Inferior parietal cortex (tissue), 1 donor: Measurements from ENCODE around the gene MBNL1.
A peak's percentile ranks its signal among the peaks of the same experiment; 100 is the strongest.

ENCODE experiments used
- DNase-seq: peaks from one replicate; pipeline ENCODE4 v3.0.0-alpha.2; 2016; ENCODE audit errors: extremely low spot score

The MBNL1 gene

DNA sequence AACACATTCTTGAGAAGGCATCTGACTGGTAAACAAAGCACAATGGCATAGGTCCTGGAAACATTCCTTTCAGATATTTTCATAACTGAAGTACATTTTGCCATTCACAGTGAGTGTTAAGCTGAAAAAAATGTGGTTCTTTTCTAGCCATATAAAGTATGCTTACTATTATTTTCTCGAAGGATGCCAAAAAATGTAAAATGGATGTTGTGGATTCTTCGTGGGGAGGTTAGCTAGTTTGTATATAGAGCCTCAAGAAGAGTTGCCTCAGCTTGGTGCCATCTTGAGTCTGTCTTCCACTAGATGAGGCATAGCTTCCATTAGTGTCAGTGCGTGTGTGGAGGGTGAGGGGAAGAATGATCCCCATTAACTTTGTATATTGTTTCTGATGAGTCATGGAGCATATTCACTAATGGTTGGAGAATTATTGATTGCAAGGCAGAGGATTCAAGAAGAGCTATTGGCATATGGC lies 4.1 kb downstream of the MBNL1 start:
- no peak for DNase-seq

GRCh38 chr3:152276681-152277080 lies 8.0 kb downstream of the MBNL1 start:
- DNase-seq = peak; percentile 21

GRCh38 chr3:152277198-152277597 lies 8.5 kb downstream of the MBNL1 start:
- no peak for DNase-seq

DNA sequence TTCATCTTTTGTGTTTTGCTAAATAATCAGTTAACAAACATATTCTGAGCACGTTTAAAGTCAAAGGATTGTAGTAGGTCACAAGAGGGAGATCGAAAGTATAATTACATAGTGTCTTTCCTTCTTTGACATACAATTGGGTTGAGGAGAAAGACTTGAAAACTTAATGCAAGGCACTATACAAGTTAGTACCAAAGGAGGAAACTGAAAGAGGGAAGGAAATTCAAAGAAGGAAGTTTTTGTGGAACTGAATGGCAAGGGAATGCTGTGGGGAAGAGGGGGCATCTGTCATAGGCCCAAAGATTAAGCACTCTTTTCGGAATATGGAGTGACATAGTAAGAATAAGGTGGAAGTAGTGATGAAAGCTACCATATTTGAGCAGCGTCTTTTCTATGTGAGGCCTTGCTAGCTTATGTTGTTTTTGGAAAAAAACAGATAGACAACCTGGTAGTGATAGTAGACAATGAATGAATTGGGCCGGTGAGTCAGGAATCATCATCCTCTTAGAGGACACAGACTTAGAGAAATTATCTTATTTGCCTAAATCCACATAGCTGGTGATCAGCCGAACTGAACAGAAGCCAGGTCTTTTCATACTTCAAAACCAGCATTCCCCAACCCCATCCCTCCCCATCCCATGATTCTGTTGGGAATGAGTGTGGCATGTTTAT lies 10.2 kb downstream of the MBNL1 start:
- DNase-seq = no peak

DNA sequence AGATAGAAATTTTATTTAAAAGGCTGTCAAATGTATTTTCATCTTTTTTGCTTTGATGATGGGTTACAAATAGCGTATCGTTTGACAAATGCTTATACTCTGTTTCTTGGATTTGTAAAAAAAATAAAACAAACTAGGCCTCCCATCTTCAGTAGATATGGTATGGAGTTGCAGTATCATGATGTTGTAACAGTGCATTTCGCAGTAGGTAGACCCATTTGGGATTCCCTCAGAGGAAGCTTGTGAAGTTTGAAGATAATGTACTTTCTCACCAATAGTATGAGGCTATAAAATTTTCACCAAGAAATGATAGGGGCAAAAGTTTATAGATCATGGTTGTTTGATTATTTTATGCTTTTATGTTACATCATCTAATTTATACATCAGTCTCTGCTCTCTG lies 10.8 kb downstream of the MBNL1 start:
- no peak for DNase-seq

DNA sequence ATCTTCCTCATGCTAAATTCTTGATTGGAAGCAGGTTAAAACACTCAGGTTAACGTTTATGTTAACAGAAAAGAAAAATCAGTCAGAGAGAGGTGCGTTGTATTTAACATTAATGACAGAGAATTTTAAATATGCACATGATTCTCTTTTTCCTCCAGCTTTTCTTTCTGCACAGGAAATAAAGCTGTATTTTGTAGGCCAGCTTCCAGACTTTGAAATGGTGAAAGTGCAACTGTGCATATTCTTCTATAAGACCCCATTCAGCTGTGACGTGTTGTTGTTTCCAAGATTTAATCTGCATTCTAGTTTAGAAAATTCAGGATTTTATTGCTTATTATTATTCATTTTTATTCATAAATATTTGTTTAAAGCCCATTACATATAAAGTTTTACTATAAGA lies 11.8 kb downstream of the MBNL1 start:
- no peak for DNase-seq

- DNase-seq = no peak
Observed at GRCh38 chr3:152281133-152281713, 12.5 kb downstream of the MBNL1 start.

- DNase-seq = no peak
Observed at GRCh38 chr3:152282813-152283212, 14.1 kb downstream of the MBNL1 start.

GRCh38 chr3:152283492-152284381 lies 15.0 kb downstream of the MBNL1 start:
- no peak for DNase-seq

DNA sequence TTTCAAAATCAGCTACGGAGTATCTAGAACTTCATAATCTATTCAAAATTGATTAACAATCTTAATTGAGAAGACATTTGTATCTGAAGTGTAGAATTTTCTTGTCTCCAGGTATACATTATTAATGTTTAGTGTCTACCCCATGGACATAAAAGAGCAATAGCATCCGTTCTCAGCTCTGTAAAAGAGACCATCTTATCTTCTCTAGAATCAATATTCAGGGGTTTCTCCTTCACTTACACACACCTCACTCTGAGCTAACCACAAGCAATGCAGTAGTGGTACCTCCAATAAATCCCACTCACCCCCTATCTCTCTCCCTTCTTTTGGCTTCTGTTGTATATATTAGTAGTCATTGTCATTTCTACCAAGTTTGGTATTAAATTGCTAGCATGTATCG lies 16.2 kb downstream of the MBNL1 start:
- no peak for DNase-seq

DNA sequence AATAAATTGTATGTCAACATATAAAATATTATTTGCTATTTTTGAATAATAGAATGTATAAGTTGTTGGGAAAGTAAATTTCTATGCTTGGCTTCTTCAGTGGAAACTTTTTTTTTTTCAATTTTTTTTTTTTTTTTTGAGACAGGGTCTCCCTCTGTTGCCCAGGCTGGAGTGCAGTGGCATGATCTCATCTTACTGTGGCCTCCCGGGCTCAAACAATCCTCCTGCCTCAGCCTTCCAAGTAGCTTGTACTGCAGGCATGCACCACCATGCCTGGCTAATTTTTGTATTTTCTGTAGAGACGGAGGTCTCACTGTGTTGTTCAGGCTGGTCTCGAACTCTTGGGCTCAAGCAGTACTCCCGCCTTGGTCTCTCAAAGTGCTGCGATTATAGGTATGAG lies 16.8 kb downstream of the MBNL1 start:
- DNase-seq = no peak

GRCh38 chr3:152287898-152288576 lies 19.3 kb downstream of the MBNL1 start:
- no peak for DNase-seq

DNA sequence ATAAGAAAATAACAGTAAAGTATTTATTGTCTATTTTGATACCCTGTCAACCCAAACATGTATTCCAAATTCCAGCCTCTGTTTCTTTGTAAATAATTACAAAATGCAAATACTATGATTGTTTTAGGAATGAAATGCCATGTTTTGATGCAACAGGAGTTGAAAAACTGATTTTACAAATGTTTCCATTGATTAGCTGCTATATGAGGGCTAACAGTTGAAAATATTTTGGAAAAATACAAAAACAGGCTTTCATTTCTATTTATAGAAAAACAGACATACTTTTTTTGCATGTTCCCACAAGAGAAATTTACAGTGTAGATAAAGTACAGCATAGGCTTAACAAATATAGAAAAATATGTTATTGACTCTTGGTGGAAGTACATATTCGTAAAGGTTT lies 20.0 kb downstream of the MBNL1 start:
- no peak for DNase-seq

- no peak for DNase-seq
Observed at GRCh38 chr3:152289708-152290107, 21.0 kb downstream of the MBNL1 start.

DNA sequence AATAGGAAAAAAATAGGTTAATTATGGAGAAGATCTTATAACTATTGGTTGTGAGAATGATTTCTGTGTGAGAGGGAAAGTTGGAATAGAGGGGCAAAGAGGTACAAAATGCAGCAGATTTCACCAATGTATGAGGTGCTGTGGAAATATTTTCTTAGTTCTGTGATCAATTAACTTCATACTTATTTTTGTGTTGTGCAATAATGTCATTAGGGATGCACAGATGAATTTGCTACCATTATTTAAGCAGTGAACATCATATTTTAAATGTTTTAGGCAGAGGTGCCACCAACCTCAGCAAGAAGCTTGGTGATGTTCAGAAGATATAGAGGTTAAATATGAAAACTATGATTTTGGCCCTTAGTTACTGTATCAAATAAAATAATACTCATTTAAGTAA lies 21.6 kb downstream of the MBNL1 start:
- no peak for DNase-seq

- DNase-seq = no peak
Observed at GRCh38 chr3:152291238-152291637, 22.5 kb downstream of the MBNL1 start.

DNA sequence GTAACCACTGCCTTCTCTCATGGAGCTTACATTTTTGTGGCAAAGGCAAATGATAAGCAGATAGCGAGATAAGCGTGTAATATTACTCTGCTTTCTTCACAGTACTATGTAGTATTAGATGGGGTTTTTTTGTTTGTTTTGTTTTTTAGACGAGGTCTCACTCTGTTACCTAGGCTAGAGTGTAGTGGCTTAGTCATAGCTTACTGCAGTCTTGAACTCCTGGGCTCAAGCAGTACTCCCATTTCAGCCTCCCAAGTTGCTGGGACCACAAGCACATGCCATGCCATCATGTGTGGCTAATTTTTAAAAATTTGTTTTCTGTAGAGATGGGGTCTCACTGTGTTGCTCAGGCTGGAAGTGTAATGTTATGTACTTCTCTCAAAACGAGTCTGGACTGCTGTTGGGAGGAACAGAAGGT lies 22.9 kb downstream of the MBNL1 start:
- no peak for DNase-seq

- no peak for DNase-seq
Observed at GRCh38 chr3:152292366-152292765, 23.6 kb downstream of the MBNL1 start.

DNA sequence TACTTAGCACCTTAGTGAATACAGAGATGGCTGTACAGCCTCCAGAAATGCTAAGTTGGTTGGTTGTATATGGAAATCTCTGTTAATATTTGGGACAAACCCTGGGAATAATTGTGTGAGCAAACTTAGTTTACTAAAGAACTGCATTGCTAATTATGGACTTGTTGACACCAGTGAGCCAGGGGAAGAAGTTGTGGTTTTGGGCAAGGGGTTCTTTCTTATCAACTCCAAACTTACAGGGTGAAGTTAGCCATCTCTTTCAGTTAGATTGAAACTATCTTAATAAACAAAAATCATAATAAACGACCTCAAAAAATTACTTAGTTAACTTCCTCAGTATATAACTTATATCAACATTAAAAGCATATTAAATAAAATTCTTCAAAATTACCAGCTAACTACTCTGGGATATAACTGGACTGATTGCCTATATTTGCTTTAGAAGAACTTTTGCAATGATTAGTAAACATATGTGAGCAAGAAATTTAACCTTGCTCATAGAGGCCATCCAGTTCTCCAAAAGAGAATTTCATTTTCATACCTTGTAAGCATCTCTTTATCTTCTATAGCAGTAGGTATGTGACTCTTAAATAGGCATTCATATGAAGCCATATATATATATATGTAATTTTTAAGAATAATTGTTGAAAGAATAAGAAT lies 24.7 kb downstream of the MBNL1 start:
- no peak for DNase-seq

- no peak for DNase-seq
Observed at GRCh38 chr3:152295344-152295743, 26.6 kb downstream of the MBNL1 start.

DNA sequence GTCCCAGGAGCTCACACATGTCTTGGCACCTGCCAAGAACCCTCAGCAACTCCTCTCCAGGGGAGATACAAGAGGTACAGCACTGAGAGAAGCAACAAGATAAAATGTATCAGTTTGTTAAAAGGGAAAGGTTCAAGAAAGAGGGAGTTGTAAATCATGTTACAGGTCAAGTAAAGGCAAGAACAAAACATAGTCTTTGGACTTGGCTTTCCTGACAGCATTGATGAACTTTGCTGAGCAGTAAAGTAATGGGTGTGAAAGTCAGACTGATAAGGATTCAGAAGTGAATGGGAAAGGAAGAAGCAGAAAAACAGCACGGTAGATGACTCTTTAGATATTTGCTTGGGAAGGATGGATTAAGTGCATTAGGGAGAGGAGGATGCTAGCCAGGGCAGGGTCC lies 27.1 kb downstream of the MBNL1 start:
- DNase-seq = no peak

DNA sequence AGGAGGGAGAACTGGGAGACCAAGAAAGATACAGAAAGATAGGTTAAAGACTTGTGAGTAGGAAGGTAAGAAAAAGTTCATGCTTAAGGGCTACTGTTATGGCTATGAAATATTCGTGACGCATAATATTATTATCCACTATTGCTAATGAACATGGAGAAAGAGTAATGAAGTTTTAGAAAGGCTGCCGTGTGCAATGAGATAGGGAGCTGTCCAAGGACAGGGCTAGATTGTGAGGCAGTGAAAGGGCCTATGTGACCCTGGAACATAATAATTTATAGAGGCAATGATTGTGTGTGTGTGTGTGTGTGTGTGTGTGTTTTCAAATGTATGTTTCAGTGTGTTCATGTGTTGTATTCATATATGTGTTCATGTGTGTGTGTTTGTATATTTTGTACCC lies 27.7 kb downstream of the MBNL1 start:
- DNase-seq = no peak
